ENCODE data around the gene GMPPB. TPM values are rescaled to one million over a fixed set of nuclear protein-coding genes. Genes with fewer than 3 reads are reported as not detected.

Gene GMPPB
- total and polyA plus RNA-seq, 9 of the 15 experiments (the other 6 are each of a cell fraction or from before 2014, with no cell fraction given), result 0.53 to 17.4 (median 8.1) TPM

DNA sequence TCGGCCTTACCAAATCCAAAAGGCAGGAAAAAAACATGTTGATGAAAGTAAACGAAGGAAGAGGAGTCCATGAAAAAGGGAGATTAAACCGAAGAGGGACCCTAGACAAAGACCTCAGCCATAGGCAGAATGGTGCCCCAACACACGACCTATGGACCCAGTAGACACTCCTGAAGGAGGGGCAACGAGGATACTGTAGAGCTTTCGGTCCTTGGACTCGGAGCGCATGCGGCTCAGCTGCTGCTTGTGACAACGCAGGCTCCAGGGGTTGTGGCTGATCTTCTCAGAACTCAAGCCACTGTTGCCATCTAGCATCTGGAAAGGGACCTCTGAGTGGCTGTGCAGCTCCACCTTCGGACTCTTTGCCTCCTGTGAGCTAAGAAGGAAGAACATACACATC lies 8.8 kb upstream of the GMPPB start:
- intact Hi-C loops (cut with micrococcal nuclease), result no loop called here
- Histone ChIP-seq H3K9me1 (ENCODE audit: control insufficient read depth, insufficient read depth, low read length) (no peaks in the 10 kb centered on the region), H3K4me2 (ENCODE audit: insufficient read depth, low read length) (no peak overlapping the region), H3K27me3 (ENCODE audit: control insufficient read depth in 2 of 2, insufficient read depth in 2 of 2, low read length in 2 of 2) (no peaks in the 10 kb centered on the region), H3K36me3 (ENCODE audit: control insufficient read depth, insufficient read depth, low read length) (peaks cover 67% of the 10 kb centered on the region), H3K9me3 (replicated peaks; ENCODE audit: control insufficient read depth, insufficient read depth, low read depth, low read length) (no peaks in the 10 kb centered on the region), H3K27ac (ENCODE audit: extremely low read depth, low read depth, low read length) (no peak overlapping the region), H3K79me2 (ENCODE audit: control insufficient read depth, insufficient read depth, low read length) (no peaks in the 10 kb centered on the region; the same call in 2 of the 3 replicates), H2AFZ (ENCODE audit: low read depth, low read length) (no peak overlapping the region), H3K4me3 (no peak overlapping the region), H4K20me1 (replicated peaks; ENCODE audit: control insufficient read depth, insufficient read depth, low read length) (no peaks in the 10 kb centered on the region), H3K4me1 (replicated peaks in 1 of 2; ENCODE audit: control insufficient read depth in 2 of 2, insufficient read depth in 2 of 2, low read length in 2 of 2) (no peaks in the 10 kb centered on the region; a peak in 1 of 5 replicates), H3K9ac (ENCODE audit: insufficient read depth in 1 of 2, low read depth in 2 of 2, low read length in 2 of 2) (no peak overlapping the region)
- 89% methylated on average over 9 of the region's 11 CpGs for WGBS (ENCODE audit: insufficient coverage, low coverage, missing lambda C conversion rate)
- FAIRE-seq (no peak), DNase-seq (ENCODE audit: extremely low read depth in 1 of 4, low spot score in 3 of 4) (no peak), ATAC-seq (no peak)
- in situ Hi-C loops (cut with MboI), result no loop called here
- BruUV-seq (replicated peaks), result no TSS peak
- ChIA-PET CTCF (ENCODE audit: low intra/inter-chr PET ratio) (no interaction called here), POLR2A (interaction anchor here (1.0 to 1.4 kb wide), 2 partner anchors 9 to 12 kb away, joined by 3 read pairs; partner anchors contain the start of gene GMPPB)
- no peak for TF ChIP-seq ZNF274 (IDR thresholded peaks at IDR 0.05; ENCODE audit: borderline replicate concordance, low read depth, low read length)
- TF ChIP-seq, protein P1, sequence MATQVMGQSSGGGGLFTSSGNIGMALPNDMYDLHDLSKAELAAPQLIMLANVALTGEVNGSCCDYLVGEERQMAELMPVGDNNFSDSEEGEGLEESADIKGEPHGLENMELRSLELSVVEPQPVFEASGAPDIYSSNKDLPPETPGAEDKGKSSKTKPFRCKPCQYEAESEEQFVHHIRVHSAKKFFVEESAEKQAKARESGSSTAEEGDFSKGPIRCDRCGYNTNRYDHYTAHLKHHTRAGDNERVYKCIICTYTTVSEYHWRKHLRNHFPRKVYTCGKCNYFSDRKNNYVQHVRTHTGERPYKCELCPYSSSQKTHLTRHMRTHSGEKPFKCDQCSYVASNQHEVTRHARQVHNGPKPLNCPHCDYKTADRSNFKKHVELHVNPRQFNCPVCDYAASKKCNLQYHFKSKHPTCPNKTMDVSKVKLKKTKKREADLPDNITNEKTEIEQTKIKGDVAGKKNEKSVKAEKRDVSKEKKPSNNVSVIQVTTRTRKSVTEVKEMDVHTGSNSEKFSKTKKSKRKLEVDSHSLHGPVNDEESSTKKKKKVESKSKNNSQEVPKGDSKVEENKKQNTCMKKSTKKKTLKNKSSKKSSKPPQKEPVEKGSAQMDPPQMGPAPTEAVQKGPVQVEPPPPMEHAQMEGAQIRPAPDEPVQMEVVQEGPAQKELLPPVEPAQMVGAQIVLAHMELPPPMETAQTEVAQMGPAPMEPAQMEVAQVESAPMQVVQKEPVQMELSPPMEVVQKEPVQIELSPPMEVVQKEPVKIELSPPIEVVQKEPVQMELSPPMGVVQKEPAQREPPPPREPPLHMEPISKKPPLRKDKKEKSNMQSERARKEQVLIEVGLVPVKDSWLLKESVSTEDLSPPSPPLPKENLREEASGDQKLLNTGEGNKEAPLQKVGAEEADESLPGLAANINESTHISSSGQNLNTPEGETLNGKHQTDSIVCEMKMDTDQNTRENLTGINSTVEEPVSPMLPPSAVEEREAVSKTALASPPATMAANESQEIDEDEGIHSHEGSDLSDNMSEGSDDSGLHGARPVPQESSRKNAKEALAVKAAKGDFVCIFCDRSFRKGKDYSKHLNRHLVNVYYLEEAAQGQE (IDR thresholded peaks at IDR 0.05; ENCODE audit: borderline replicate concordance), result no peak
- TF ChIP-seq, protein P1 (CRISPR knock-in tag; IDR thresholded peaks at IDR 0.05; ENCODE audit: low read depth), result no peak
- no peak for TF ChIP-seq XRCC5 (IDR thresholded peaks at IDR 0.05; ENCODE audit: low read depth, low read length)
- TF ChIP-seq PHF21A (IDR thresholded peaks at IDR 0.05; ENCODE audit: borderline replicate concordance, low read depth), result no peak
- TF ChIP-seq ESRRB (CRISPR knock-in tag; IDR thresholded peaks at IDR 0.05; ENCODE audit: borderline replicate concordance), result no peak
- no peak for TF ChIP-seq HLTF (IDR thresholded peaks at IDR 0.05)

All from K562 (cell line).